GM12865 (cell line): Measurements from ENCODE around the gene COPS3.

Source experiments
- DNase-seq: peaks from one replicate; pipeline ENCODE4 v3.0.0; 2010; ENCODE audit warnings: low read depth
- H3K4me3 ChIP-seq: 2 replicates; pipeline ENCODE4 v1.5.1; 2011; ENCODE audit warnings: mild to moderate bottlenecking, low read depth, low read length, control low read depth
- TF ChIP-seq, protein P1 (sequence below): IDR thresholded peaks from 2 replicates; pipeline ENCODE4 v1.5.1; 2011; ENCODE audit warnings: low read length, control low read depth, low read depth, inconsistent platforms; ENCODE audit not compliant: insufficient read depth; ENCODE audit errors: missing control alignments

COPS3 gene

DNA sequence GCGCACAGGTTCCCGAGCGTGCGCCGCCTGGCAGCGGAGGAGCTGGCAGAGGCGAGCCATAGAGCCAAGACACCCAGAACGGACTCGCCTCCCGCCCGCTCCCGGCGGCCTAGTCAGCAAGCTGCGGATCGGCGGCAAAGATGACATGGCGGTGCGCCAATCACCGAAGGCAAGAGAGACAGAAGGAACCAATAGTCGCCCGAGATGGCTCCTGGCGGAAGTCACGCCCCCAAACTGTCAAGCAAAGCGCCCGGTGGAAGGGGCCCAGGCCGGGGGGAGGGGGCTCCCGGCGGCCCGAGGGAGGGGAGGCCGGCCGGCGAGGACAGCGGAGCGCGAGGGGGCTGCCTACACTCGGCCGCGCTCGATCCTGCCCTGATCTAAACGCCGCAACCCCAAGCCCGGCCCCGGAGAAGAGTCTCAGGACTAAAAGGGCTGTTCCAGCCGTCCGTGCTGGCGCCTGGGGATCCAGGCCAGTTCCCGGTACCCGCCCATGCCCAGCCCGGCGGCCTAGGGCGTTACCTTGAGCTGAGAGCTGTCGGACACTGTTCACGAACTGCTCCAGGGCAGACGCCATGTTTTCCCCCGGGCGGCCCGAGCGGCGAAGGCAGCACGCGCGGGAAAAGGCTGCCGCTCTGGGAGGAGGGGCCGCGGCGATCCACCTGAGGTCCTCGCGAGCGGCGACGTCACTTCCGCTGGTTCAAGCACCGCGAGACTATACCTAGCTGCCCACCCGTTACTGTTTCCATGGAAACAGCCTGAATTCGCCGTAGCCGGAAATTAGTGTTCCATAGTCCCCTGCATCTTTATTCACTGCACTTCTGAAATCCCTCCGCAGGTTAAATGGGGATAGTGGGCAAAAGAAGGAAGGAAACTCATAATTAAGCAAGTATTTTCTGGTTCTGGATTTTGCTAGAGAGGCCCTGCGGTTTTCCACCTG is at the start of gene COPS3:
Gene COPS3, minus strand, starts transcription at position 634 of the 937 bp plus-strand sequence. Its CDS starts 60 bp downstream, at position 574.
- peak; percentile 99 for DNase-seq
- H3K4me3 ChIP-seq, result peak within 1 kb of the TSS; percentile 87
- TF ChIP-seq, protein P1, sequence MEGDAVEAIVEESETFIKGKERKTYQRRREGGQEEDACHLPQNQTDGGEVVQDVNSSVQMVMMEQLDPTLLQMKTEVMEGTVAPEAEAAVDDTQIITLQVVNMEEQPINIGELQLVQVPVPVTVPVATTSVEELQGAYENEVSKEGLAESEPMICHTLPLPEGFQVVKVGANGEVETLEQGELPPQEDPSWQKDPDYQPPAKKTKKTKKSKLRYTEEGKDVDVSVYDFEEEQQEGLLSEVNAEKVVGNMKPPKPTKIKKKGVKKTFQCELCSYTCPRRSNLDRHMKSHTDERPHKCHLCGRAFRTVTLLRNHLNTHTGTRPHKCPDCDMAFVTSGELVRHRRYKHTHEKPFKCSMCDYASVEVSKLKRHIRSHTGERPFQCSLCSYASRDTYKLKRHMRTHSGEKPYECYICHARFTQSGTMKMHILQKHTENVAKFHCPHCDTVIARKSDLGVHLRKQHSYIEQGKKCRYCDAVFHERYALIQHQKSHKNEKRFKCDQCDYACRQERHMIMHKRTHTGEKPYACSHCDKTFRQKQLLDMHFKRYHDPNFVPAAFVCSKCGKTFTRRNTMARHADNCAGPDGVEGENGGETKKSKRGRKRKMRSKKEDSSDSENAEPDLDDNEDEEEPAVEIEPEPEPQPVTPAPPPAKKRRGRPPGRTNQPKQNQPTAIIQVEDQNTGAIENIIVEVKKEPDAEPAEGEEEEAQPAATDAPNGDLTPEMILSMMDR, result no peak

DNA sequence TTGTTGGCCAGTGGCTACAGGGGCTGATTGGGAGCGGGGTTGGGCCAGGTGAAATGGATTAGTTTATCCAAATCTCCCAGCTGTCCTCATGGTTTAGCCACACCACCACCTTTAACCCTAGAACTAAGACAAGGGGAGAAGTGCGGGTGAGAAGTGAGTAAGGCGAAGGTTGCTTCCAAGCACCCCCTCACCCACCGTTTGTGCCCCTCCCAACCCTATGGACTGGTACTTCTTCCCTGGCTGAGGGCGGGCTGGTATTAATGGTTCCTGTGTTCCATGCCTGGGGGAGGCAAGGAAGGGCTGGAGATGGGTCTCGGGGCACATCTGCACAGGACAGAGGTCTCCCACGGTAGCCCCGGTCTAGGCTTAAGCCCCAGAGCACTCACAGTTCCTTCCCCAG is 47.2 kb upstream of the COPS3 start:
- no peak for DNase-seq
- H3K4me3 ChIP-seq, result no peak overlapping the region
- TF ChIP-seq, protein P1, result no peak

DNA sequence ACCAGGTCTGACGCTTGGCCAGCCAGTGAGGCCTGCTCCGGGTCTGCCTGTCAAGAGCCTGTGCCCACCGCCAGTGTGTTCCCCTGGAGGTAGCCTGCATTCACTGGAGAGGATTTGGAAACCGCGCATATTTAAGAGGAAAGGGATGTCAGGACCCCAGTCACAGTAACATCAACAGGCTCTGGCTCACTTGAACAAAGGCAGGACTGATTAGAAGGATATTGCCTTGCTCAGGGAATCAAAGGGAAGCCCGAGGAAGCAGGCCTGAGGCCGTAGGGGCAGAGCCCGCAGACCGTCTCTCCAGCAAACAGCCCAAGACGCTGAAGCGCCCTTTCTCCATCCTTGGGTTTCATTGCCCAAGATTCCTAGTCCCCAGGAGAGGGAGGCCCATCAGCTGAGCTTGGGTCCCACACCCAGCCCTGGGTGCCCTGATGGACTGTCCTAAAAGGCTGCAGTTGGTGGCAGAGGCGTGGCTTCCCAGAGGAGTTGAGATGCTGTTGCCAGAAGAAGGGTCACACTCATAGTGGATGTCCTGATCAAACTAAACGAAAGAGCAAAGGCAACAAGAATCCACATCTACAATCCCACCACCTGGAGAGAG is 45.3 kb upstream of the COPS3 start:
- TF ChIP-seq, protein P1, result no peak

DNA sequence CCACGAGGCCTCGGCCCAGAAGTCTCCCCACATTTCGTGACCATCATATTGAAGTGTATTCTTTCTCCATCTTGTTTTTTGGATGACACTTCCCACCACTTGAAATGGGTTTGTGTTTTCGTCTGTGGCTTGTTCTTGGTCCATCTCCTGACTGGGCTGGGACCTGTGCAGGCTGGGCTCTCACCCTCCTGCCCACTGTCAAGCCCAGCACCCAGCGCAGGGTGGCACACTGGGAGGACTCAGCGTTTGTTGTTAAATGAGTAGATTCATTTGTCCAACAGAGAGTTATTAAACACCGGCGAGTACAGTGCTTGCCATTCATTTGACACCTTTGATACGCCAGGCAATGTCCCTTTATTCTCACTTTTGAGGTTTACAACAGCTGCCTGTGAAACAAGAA is 44.8 kb upstream of the COPS3 start:
- TF ChIP-seq, protein P1, result no peak
- H3K4me3 ChIP-seq, result no peak overlapping the region
- no peak for DNase-seq

More for the DNA sequence above, 45.3 kb upstream of the COPS3 start:
- DNase-seq, result no peak
- H3K4me3 ChIP-seq, result no peak overlapping the region

DNA sequence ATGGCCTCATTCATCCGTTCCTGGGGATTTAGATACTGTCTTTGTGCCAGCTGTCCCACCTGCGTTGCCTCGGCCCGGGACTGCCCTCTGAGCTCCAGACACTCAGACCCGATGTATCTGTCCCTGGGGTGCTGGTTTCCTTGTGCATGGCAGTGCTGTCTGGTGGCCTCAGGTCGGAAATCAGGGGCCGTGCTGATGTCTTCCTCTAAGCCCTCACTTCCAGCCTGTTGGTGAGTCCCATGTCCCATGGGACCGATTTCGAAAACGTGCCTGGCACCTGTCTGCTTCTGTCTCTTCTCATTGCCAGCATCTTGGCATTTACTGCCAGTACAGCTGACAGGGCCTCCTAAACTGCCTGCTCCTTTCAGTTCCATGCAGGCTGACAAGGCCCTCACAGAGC is 44.2 kb upstream of the COPS3 start:
- TF ChIP-seq, protein P1, result no peak
- DNase-seq, result no peak
- no peak overlapping the region for H3K4me3 ChIP-seq

DNA sequence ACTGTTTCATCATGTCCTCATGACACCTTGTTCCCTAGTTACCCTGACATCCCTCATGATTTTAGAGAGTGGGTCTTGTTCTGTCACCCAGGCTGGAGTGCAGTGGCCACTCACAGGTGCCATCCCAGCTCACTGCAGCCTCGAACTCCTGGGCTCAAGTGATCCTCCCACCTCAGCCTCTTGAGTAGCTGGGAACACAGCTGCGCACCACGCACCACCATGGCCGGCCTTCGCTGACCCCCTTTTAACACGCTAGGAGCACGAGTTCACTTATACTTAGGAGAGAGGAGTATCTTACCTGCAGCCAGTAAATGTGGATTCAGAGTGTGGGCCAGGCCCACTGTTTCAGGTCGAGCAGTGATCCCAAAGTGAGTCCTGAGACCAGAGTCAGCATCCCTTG is 43.6 kb upstream of the COPS3 start:
- DNase-seq, result no peak
- TF ChIP-seq, protein P1, result no peak
- H3K4me3 ChIP-seq, result no peak overlapping the region
